ENCODE measurements around the gene EFNB1. TPM values are rescaled to one million over a fixed set of nuclear protein-coding genes. Genes with fewer than 3 reads are reported as not detected.

Gene EFNB1
- polyA plus RNA-seq, 1 donor, result 45.9 TPM

GRCh38 chrX:68843992-68844391 is 15.2 kb downstream of the EFNB1 start:
- DNase-seq (ENCODE audit: low read depth), result no peak

GRCh38 chrX:68844581-68844980 is 15.8 kb downstream of the EFNB1 start:
- no peak for DNase-seq (ENCODE audit: low read depth)

- DNase-seq (ENCODE audit: low read depth), result no peak
These were observed 17.7 kb downstream of the EFNB1 start for GRCh38 chrX:68846536-68846935.

- no peak for DNase-seq (ENCODE audit: low read depth)
These were observed 18.4 kb downstream of the EFNB1 start for GRCh38 chrX:68847172-68847571.

- no peak for DNase-seq (ENCODE audit: low read depth)
These were observed 19.5 kb downstream of the EFNB1 start for GRCh38 chrX:68848189-68848940.

GRCh38 chrX:68851082-68851481 is 22.3 kb downstream of the EFNB1 start:
- no peak for DNase-seq (ENCODE audit: low read depth)

GRCh38 chrX:68852046-68852445 is 23.2 kb downstream of the EFNB1 start:
- no peak for DNase-seq (ENCODE audit: low read depth)

- no peak for DNase-seq (ENCODE audit: low read depth)
These were observed 24.9 kb downstream of the EFNB1 start for GRCh38 chrX:68853665-68854251.

- DNase-seq (ENCODE audit: low read depth), result no peak
These were observed 36.5 kb downstream of the EFNB1 start for GRCh38 chrX:68865300-68865699.

GRCh38 chrX:68865926-68866325 is 37.1 kb downstream of the EFNB1 start:
- no peak for DNase-seq (ENCODE audit: low read depth)

GRCh38 chrX:68867458-68868112 is 38.8 kb downstream of the EFNB1 start:
- no peak for DNase-seq (ENCODE audit: low read depth)

GRCh38 chrX:68868316-68868715 is 39.5 kb downstream of the EFNB1 start:
- no peak for DNase-seq (ENCODE audit: low read depth)

GRCh38 chrX:68868902-68869800 is 40.3 kb downstream of the EFNB1 start:
- no peak for DNase-seq (ENCODE audit: low read depth)

GRCh38 chrX:68870357-68870756 is 41.5 kb downstream of the EFNB1 start:
- DNase-seq (ENCODE audit: low read depth), result no peak

GRCh38 chrX:68872171-68872570 is 43.4 kb downstream of the EFNB1 start:
- no peak for DNase-seq (ENCODE audit: low read depth)

- DNase-seq (ENCODE audit: low read depth), result no peak
These were observed 45.3 kb downstream of the EFNB1 start for GRCh38 chrX:68874076-68874475.

GRCh38 chrX:68876731-68877130 is 47.9 kb downstream of the EFNB1 start:
- DNase-seq (ENCODE audit: low read depth), result no peak

- no peak for DNase-seq (ENCODE audit: low read depth)
These were observed 48.8 kb downstream of the EFNB1 start for GRCh38 chrX:68877606-68878005.

GRCh38 chrX:68878977-68879645 is 50.3 kb downstream of the EFNB1 start:
- DNase-seq (ENCODE audit: low read depth), result no peak

- DNase-seq (ENCODE audit: low read depth), result no peak
These were observed 52.2 kb downstream of the EFNB1 start for GRCh38 chrX:68880846-68881552.

- no peak for DNase-seq (ENCODE audit: low read depth)
These were observed 53.1 kb downstream of the EFNB1 start for GRCh38 chrX:68881911-68882310.
